ENCODE data around the gene APPL1.

The APPL1 gene

DNA sequence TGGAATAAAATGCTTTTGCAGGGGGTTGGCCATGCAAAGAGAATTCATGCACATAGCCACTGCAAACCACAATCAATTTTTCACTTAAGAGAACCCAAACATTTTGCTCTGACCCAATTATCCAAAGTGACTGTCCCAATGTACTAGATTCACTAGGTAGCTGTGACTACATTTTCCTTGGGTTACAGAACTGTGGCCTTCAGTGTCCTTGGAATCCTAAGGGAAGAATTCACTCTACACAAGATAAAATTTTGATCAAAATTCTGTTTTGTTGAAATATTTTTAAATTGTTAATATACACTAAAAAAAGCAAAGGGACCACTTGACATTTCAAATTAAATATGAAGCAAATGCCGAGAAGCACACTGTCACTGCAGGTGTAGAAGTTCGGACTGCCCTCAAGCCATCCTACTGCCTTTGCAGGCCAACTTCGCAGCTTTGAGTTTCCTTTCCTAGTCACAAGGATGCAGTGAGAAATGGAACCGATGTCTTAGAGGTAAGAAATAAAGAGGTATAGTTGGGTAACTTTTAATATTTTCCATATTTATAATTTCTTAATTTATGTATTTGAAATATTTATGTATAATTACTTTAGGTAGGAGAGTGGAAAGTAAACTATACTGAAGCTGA lies 65.5 kb downstream of the APPL1 start:
- H3K36me3 ChIP-seq (ENCODE audit: control insufficient read depth in 2 of 2, insufficient read depth in 1 of 2, low read length in 2 of 2): no peaks in the 10 kb centered on the region
- H3K9me3 ChIP-seq (ENCODE audit: control insufficient read depth, insufficient read depth, low read depth, low read length): no peaks in the 10 kb centered on the region
- H3K4me1 ChIP-seq (ENCODE audit: control insufficient read depth, insufficient read depth, low read length): no peaks in the 10 kb centered on the region
- H3K4me3 ChIP-seq (ENCODE audit: low read depth, low read length): no peak overlapping the region
- POLR2A ChIA-PET: no interaction called here
- no peak overlapping the region for H3K27ac ChIP-seq (ENCODE audit: extremely low read depth, low read depth, low read length)
- TF ChIP-seq ZNF654 (tag by site-specific recombination; IDR thresholded peaks at IDR 0.05; ENCODE audit: low read depth): no peak
- TF ChIP-seq ZNF112 (tag by site-specific recombination; IDR thresholded peaks at IDR 0.05): no peak
- TF ChIP-seq ZXDB (tag by site-specific recombination; IDR thresholded peaks at IDR 0.05): no peak
- TF ChIP-seq, protein P1, sequence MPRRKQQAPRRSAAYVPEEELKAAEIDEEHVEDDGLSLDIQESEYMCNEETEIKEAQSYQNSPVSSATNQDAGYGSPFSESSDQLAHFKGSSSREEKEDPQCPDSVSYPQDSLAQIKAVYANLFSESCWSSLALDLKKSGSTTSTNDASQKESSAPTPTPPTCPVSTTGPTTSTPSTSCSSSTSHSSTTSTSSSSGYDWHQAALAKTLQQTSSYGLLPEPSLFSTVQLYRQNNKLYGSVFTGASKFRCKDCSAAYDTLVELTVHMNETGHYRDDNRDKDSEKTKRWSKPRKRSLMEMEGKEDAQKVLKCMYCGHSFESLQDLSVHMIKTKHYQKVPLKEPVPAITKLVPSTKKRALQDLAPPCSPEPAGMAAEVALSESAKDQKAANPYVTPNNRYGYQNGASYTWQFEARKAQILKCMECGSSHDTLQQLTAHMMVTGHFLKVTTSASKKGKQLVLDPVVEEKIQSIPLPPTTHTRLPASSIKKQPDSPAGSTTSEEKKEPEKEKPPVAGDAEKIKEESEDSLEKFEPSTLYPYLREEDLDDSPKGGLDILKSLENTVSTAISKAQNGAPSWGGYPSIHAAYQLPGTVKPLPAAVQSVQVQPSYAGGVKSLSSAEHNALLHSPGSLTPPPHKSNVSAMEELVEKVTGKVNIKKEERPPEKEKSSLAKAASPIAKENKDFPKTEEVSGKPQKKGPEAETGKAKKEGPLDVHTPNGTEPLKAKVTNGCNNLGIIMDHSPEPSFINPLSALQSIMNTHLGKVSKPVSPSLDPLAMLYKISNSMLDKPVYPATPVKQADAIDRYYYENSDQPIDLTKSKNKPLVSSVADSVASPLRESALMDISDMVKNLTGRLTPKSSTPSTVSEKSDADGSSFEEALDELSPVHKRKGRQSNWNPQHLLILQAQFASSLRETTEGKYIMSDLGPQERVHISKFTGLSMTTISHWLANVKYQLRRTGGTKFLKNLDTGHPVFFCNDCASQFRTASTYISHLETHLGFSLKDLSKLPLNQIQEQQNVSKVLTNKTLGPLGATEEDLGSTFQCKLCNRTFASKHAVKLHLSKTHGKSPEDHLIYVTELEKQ (tag by site-specific recombination; IDR thresholded peaks at IDR 0.05; ENCODE audit: borderline replicate concordance): no peak
- TF ChIP-seq, protein P2, sequence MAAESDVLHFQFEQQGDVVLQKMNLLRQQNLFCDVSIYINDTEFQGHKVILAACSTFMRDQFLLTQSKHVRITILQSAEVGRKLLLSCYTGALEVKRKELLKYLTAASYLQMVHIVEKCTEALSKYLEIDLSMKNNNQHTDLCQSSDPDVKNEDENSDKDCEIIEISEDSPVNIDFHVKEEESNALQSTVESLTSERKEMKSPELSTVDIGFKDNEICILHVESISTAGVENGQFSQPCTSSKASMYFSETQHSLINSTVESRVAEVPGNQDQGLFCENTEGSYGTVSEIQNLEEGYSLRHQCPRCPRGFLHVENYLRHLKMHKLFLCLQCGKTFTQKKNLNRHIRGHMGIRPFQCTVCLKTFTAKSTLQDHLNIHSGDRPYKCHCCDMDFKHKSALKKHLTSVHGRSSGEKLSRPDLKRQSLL (tag by site-specific recombination; IDR thresholded peaks at IDR 0.05): no peak
- TF ChIP-seq, protein P3, sequence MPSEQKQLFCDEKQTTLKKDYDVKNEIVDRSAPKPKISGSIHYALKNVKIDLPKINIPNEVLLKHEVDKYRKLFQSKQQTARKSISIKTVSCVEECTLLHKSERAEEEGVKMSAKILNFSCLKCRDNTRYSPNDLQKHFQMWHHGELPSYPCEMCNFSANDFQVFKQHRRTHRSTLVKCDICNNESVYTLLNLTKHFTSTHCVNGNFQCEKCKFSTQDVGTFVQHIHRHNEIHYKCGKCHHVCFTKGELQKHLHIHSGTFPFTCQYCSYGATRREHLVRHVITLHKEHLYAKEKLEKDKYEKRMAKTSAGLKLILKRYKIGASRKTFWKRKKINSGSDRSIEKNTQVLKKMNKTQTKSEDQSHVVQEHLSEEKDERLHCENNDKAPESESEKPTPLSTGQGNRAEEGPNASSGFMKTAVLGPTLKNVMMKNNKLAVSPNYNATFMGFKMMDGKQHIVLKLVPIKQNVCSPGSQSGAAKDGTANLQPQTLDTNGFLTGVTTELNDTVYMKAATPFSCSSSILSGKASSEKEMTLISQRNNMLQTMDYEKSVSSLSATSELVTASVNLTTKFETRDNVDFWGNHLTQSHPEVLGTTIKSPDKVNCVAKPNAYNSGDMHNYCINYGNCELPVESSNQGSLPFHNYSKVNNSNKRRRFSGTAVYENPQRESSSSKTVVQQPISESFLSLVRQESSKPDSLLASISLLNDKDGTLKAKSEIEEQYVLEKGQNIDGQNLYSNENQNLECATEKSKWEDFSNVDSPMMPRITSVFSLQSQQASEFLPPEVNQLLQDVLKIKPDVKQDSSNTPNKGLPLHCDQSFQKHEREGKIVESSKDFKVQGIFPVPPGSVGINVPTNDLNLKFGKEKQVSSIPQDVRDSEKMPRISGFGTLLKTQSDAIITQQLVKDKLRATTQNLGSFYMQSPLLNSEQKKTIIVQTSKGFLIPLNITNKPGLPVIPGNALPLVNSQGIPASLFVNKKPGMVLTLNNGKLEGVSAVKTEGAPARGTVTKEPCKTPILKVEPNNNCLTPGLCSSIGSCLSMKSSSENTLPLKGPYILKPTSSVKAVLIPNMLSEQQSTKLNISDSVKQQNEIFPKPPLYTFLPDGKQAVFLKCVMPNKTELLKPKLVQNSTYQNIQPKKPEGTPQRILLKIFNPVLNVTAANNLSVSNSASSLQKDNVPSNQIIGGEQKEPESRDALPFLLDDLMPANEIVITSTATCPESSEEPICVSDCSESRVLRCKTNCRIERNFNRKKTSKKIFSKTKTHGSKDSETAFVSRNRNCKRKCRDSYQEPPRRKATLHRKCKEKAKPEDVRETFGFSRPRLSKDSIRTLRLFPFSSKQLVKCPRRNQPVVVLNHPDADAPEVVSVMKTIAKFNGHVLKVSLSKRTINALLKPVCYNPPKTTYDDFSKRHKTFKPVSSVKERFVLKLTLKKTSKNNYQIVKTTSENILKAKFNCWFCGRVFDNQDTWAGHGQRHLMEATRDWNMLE (tag by site-specific recombination; conservative IDR thresholded peaks at IDR 0.05; ENCODE audit: low read depth): no peak
- no peak for TF ChIP-seq INSM2 (tag by site-specific recombination; IDR thresholded peaks at IDR 0.05)
- TF ChIP-seq ZNF248 (tag by site-specific recombination; IDR thresholded peaks at IDR 0.05): no peak
- TF ChIP-seq MYNN (tag by site-specific recombination; IDR thresholded peaks at IDR 0.05; ENCODE audit: borderline replicate concordance): no peak
- TF ChIP-seq ZNF776 (tag by site-specific recombination; IDR thresholded peaks at IDR 0.05; ENCODE audit: borderline replicate concordance): no peak
- TF ChIP-seq SCRT2 (tag by site-specific recombination; IDR thresholded peaks at IDR 0.05): no peak
- no peak for TF ChIP-seq ZNF529 (tag by site-specific recombination; IDR thresholded peaks at IDR 0.05; ENCODE audit: insufficient replicate concordance)
- TF ChIP-seq KLF7 (tag by site-specific recombination; IDR thresholded peaks at IDR 0.05; ENCODE audit: borderline replicate concordance): no peak
- no peak for TF ChIP-seq ZNF571 (tag by site-specific recombination; IDR thresholded peaks at IDR 0.05)
- no peak for TF ChIP-seq KLF9 (tag by site-specific recombination; IDR thresholded peaks at IDR 0.05; ENCODE audit: low read depth)
- TF ChIP-seq ZNF302 (tag by site-specific recombination; IDR thresholded peaks at IDR 0.05; ENCODE audit: low read depth): no peak
- TF ChIP-seq PRDM10 (tag by site-specific recombination; IDR thresholded peaks at IDR 0.05): no peak
- TF ChIP-seq ZNF513 (tag by site-specific recombination; IDR thresholded peaks at IDR 0.05): no peak
- TF ChIP-seq ZNF16 (tag by site-specific recombination; IDR thresholded peaks at IDR 0.05; ENCODE audit: low read depth): no peak
- TF ChIP-seq ZFP41 (tag by site-specific recombination; IDR thresholded peaks at IDR 0.05; ENCODE audit: borderline replicate concordance): no peak
- CTCF ChIA-PET: no interaction called here
